PC-3 (cell line): ENCODE measurements around the gene IL1RAPL1.

Experiments
- EZH2phosphoT487 ChIP-seq: fragments of 300-600 bp; sonication (generic); IDR thresholded peaks from 2 replicates; pipeline ENCODE4 v1.6.1; 2018; ENCODE audit warnings: mild to moderate bottlenecking, antibody characterized with exemption, low read length, borderline replicate concordance
- TF ChIP-seq, protein P1 (sequence below): fragments of 300-600 bp; sonication (generic); conservative IDR thresholded peaks from 2 replicates; pipeline ENCODE4 v1.5.1; 2017; ENCODE audit warnings: antibody characterized with exemption, low read depth, mild to moderate bottlenecking, low read length

DNA sequence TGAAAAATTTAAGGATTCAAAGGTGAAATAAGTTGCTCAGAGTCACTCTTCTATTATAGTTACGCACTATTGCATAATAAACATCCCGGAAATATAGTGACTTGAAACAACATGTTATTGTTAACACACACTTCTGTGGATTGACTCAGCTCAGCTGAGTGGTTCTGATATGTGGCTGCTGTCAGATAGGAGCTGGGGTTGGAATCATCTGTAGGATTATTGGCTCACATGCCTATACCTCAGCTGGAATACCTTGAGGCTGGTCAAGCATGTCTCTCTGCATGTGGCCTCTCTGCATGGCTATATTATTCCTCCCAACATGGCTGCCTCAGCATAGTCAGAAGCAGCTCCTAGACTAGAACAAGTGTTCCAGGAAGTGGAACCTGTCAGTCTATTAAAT lies 1141.4 kb downstream of the IL1RAPL1 start:
- TF ChIP-seq, protein P1, sequence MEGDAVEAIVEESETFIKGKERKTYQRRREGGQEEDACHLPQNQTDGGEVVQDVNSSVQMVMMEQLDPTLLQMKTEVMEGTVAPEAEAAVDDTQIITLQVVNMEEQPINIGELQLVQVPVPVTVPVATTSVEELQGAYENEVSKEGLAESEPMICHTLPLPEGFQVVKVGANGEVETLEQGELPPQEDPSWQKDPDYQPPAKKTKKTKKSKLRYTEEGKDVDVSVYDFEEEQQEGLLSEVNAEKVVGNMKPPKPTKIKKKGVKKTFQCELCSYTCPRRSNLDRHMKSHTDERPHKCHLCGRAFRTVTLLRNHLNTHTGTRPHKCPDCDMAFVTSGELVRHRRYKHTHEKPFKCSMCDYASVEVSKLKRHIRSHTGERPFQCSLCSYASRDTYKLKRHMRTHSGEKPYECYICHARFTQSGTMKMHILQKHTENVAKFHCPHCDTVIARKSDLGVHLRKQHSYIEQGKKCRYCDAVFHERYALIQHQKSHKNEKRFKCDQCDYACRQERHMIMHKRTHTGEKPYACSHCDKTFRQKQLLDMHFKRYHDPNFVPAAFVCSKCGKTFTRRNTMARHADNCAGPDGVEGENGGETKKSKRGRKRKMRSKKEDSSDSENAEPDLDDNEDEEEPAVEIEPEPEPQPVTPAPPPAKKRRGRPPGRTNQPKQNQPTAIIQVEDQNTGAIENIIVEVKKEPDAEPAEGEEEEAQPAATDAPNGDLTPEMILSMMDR = no peak
- TF ChIP-seq EZH2phosphoT487 = no peak
